BE2C (cell line): ENCODE measurements around the gene FIGNL2.
A peak's percentile ranks its signal among the peaks of the same experiment; 100 is the strongest.

Source experiments
- DNase-seq: peaks from one replicate; pipeline ENCODE4 v3.0.0-alpha.2; 2020
- H3K27me3 ChIP-seq: fragments of 250-450 bp; sonication (Bioruptor Pico); 2 replicates; pipeline ENCODE4 v1.5.1; 2020; ENCODE audit warnings: mild to moderate bottlenecking
- H3K36me3 ChIP-seq: fragments of 250-450 bp; sonication (Bioruptor Pico); 2 replicates; pipeline ENCODE4 v1.5.1; 2020; ENCODE audit warnings: mild to moderate bottlenecking
- H3K4me1 ChIP-seq: fragments of 250-450 bp; sonication (Bioruptor Pico); 2 replicates; pipeline ENCODE4 v1.5.1; 2020
- H3K4me3 ChIP-seq: 2 replicates; pipeline ENCODE4 v1.5.1; 2011; ENCODE audit warnings: low read depth, low read length
- H3K9me3 ChIP-seq: fragments of 250-450 bp; sonication (Bioruptor Pico); 2 replicates; pipeline ENCODE4 v1.5.1; 2020
- TF ChIP-seq, protein P1 (sequence below): IDR thresholded peaks from 2 replicates; pipeline ENCODE4 v1.5.1; 2012; ENCODE audit warnings: mild to moderate bottlenecking, low read depth, low read length

The FIGNL2 gene

DNA sequence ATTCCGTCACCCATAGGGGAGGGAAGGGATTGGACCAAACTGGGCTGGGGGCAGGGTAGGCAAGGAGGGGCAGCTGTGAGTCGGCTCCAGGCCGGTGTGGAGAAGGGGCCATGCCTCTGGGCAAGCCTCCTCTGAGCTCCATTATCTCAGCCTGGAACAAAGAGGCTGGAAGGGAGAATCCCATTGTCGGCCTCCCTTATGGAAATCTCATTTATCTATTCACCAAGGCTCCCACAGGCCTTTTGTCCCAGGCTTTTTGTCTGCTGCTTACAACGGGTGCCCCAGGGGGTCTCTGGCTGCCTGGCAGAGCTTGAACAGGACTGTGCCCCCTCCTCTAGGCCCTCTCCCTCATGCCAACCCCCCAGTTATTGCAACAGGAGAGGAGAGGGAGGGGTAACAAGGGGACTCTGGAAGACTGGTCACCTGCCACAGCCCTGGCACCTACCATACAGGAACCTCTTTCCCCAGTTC, 19.5 kb downstream of the FIGNL2 start:
- no peak for DNase-seq
- Histone ChIP-seq H3K4me1 (no peaks in the 10 kb centered on the region), H3K9me3 (no peaks in the 10 kb centered on the region), H3K27me3 (no peaks in the 10 kb centered on the region), H3K36me3 (no peaks in the 10 kb centered on the region), H3K4me3 (no peak overlapping the region)
- TF ChIP-seq, protein P1, sequence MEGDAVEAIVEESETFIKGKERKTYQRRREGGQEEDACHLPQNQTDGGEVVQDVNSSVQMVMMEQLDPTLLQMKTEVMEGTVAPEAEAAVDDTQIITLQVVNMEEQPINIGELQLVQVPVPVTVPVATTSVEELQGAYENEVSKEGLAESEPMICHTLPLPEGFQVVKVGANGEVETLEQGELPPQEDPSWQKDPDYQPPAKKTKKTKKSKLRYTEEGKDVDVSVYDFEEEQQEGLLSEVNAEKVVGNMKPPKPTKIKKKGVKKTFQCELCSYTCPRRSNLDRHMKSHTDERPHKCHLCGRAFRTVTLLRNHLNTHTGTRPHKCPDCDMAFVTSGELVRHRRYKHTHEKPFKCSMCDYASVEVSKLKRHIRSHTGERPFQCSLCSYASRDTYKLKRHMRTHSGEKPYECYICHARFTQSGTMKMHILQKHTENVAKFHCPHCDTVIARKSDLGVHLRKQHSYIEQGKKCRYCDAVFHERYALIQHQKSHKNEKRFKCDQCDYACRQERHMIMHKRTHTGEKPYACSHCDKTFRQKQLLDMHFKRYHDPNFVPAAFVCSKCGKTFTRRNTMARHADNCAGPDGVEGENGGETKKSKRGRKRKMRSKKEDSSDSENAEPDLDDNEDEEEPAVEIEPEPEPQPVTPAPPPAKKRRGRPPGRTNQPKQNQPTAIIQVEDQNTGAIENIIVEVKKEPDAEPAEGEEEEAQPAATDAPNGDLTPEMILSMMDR, result no peak

DNA sequence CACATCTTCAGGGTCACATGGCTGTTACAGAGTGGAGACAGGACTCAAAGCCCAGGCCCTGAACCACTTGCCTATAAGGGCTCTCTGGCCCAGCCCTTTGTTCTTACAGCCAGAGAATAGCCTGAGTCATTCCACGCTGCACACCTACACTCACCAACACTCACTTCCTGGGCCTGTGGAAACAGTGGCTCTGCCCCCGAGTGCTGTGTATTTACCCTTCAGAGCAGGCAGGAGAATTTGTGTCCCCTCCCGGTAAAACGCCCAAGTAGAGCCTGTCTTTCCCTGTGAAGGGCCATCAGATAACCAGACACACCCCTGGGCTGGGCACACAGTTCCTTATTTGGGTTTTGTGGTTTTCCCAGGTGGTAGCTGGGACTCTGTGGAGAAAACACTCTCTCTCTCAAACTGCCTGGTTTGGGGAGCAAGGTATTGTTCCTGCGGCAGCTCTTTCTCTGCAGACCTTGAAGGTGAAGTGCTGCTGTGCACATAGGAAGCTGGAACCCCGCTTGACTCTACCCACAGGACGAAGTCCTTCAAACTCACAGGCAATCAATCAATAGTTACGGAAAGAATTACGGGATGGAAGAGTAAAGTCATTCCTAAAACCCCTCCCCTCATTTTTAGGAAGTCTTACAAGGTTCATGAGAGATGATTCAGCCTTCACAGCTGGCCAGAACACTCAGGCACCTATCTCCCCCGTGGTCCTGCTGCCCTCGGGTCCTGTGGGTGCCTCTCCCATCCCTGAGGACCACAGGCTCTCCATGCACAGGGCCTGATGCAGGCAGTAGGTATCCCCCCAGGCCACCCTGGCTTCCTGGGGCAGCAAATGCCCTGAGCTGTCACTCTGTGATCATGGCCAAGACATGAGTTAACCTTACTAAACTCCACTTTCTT, 20.3 kb downstream of the FIGNL2 start:
- Histone ChIP-seq H3K27me3 (no peaks in the 10 kb centered on the region), H3K4me1 (no peaks in the 10 kb centered on the region), H3K9me3 (no peaks in the 10 kb centered on the region), H3K36me3 (no peaks in the 10 kb centered on the region), H3K4me3 (no peak overlapping the region)
- TF ChIP-seq, protein P1, result no peak
- no peak for DNase-seq

DNA sequence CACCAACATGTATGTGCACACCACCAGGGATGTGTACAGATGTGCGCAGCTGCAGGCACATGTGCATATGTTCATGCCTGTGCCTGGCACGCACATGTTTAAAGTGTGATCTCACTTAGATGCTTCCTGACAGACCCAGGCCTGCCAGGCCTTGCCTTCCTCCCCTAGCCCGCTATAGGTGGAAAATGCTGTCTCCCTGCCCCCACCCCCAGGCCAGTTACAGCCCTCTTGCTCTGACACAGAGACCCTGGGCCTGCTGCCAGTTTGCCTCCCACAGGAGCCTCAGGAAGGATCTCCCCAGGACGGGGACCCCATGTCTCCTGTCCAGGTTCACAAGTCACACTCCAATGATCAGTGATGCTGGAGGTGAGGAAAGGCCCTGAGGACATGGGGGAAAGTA, 21.6 kb downstream of the FIGNL2 start:
- H3K27me3 ChIP-seq, result no peaks in the 10 kb centered on the region
- H3K9me3 ChIP-seq, result no peaks in the 10 kb centered on the region
- DNase-seq, result peak; percentile 57
- H3K36me3 ChIP-seq, result no peaks in the 10 kb centered on the region
- H3K4me1 ChIP-seq, result no peaks in the 10 kb centered on the region
- TF ChIP-seq, protein P1, result no peak
- no peak overlapping the region for H3K4me3 ChIP-seq

DNA sequence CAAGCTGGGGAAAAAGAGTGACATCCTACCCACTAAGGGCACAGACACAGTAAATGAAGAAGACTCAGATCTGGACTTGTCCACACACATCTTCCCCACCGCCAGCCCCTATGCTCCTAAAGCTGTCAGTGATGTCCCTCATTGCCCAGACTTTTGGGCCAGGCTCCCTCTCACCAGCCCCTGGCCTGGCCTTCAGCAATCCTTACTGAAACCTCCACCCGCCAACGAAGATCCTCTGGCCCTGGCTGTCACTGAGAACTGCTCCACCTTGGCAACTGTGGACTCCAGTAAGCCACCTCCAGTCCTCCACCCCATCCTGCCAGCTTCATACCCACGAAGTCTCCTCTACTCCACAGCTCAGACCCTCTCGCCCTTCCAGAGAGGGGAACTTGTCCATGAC, 23.3 kb downstream of the FIGNL2 start:
- Histone ChIP-seq H3K27me3 (no peaks in the 10 kb centered on the region), H3K4me1 (no peaks in the 10 kb centered on the region)

DNA sequence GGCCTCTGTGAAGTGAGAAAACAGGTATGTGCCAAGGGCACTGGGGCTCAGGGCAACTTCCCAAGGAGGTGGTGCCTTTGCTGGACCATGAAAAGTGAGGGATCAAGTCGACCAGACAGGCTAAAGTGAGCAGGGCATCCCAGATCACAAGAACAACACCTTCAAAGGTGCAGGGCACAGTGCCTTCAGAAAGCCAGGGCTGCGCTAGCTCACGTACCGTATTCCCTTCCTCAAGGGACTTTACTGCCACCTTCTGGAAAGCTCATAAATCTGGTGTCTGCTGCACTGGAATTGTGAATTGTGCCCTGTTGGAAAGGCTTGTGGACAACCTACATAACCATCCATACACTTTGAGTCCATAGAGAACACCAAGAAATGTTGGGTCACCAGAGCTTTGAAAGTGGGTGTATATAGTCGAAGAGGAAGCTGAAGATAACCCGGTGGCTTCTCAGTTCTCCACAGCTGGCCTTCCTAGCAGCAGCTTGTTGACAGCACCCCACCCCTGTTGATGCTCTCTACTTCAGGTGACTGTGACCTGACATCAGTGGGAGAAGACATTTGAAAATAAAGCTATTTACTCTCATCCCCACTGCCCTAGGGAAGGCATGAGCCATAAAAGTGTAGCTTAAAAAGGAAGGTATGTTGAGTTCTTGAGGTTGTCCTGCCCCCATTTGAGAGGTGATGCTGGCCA, 24.5 kb downstream of the FIGNL2 start:
- TF ChIP-seq, protein P1, result peak; percentile 86
- Histone ChIP-seq H3K4me3 (no peak overlapping the region), H3K4me1 (no peaks in the 10 kb centered on the region; the same call in 1 of the 2 replicates), H3K9me3 (no peaks in the 10 kb centered on the region), H3K27me3 (no peaks in the 10 kb centered on the region), H3K36me3 (no peaks in the 10 kb centered on the region)
- DNase-seq, result peak; percentile 59

More for the DNA sequence above, 23.3 kb downstream of the FIGNL2 start:
- TF ChIP-seq, protein P1, result no peak
- H3K36me3 ChIP-seq, result no peaks in the 10 kb centered on the region
- DNase-seq, result no peak
- no peak overlapping the region for H3K4me3 ChIP-seq
- no peaks in the 10 kb centered on the region for H3K9me3 ChIP-seq

DNA sequence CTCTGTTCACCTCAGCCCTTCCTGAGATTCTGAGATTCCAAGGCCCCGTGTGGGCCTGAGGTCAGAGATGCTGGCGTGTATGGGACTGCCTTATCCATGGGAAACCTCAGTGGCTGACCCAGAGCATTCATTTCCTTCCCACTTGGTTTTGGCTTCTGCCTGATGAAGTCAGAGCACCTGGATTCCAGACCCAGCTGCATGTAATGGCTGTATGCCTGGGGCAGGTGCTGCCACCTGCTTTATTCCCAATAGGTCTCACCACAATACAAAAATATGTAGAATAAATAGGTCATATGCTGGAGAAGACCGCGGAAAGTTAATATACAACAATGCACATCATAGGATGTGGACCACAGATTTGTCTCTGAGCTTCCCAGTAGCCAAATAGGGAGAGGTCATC, 25.6 kb downstream of the FIGNL2 start:
- no peak overlapping the region for H3K4me3 ChIP-seq

More for the DNA sequence above, 25.6 kb downstream of the FIGNL2 start:
- TF ChIP-seq, protein P1, result no peak
- no peaks in the 10 kb centered on the region for H3K9me3 ChIP-seq
- DNase-seq, result no peak
- H3K27me3 ChIP-seq, result no peaks in the 10 kb centered on the region
- no peaks in the 10 kb centered on the region for H3K36me3 ChIP-seq
- H3K4me1 ChIP-seq, result no peaks in the 10 kb centered on the region; the same call in 1 of the 2 replicates
